MM.1S (cell line): ENCODE data around the gene LHX1.

Experiments
- EZH2 ChIP-seq: fragments of 300-600 bp; sonication (generic); optimal IDR thresholded peaks from 2 replicates; pipeline ENCODE3; 2017; ENCODE audit warnings: low read depth, mild to moderate bottlenecking, antibody characterized with exemption, low read length, mixed read lengths
- TF ChIP-seq, protein P1 (sequence below): fragments of 300-600 bp; sonication (generic); IDR thresholded peaks from 2 replicates; pipeline ENCODE4 v1.5.1; 2016; ENCODE audit warnings: antibody characterized with exemption, low read length, mixed read lengths

DNA sequence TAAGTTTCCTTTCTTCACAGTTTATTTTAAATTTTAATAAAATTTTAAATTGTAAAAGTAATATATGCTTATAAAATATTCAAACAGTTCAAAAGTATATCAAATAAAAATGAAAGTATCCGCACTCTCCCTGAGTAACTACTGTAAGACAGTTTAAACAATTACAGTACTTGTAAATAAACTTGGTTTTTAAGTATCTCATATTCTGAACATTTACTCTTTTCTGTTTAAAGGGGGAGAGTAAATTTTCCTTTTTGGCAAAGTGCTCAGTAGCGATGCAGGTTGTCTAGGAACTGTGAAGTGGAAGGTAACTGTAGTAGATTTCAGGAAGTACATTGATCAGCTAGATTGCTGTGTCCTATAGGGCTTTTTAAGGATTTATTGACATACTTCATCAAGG, 40.3 kb downstream of the LHX1 start:
- TF ChIP-seq EZH2, result no peak
- TF ChIP-seq, protein P1, sequence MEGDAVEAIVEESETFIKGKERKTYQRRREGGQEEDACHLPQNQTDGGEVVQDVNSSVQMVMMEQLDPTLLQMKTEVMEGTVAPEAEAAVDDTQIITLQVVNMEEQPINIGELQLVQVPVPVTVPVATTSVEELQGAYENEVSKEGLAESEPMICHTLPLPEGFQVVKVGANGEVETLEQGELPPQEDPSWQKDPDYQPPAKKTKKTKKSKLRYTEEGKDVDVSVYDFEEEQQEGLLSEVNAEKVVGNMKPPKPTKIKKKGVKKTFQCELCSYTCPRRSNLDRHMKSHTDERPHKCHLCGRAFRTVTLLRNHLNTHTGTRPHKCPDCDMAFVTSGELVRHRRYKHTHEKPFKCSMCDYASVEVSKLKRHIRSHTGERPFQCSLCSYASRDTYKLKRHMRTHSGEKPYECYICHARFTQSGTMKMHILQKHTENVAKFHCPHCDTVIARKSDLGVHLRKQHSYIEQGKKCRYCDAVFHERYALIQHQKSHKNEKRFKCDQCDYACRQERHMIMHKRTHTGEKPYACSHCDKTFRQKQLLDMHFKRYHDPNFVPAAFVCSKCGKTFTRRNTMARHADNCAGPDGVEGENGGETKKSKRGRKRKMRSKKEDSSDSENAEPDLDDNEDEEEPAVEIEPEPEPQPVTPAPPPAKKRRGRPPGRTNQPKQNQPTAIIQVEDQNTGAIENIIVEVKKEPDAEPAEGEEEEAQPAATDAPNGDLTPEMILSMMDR, result no peak
